Astrocyte of the cerebellum (primary cell): ENCODE data around the gene HFM1.

Experiments used
- DNase-seq: peaks from one replicate; pipeline ENCODE4 v3.0.0-alpha.2; 2011; ENCODE audit warnings: low read depth
- H3K4me3 ChIP-seq: 2 replicates; pipeline ENCODE4 v1.5.1; 2011; ENCODE audit warnings: mild to moderate bottlenecking, low read depth, low read length, moderate library complexity
- in situ Hi-C: cut with HindIII; loops from 2 replicates; pipeline ENCODE4 v1.10.0; 2017; ENCODE audit warnings: low sequenced_read_pairs
- TF ChIP-seq, protein P1 (sequence below): IDR thresholded peaks from 2 replicates; pipeline ENCODE4 v1.5.1; 2012; ENCODE audit warnings: low read length, low read depth, moderate library complexity, mild to moderate bottlenecking; ENCODE audit errors: missing control alignments

The HFM1 gene

DNA sequence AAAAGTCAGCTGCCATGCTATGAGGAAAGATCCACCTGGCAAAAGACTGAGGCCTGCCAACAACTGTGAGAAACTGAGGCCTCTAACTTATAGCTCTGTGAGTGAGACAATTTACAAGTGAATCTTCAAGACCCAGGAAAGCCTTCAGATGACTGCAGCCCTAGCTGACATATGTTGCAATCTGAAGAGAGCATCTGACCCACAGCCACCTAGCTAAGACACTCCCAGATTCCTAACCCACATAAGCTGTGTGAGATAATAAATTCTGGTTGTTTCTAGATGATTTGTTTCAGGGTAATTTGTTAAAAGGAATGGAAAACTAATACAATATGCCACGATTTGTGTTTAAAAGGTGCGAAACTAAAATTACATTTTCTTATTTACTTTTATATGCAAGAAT, 55.1 kb downstream of the HFM1 start:
- DNase-seq: no peak
- TF ChIP-seq, protein P1, sequence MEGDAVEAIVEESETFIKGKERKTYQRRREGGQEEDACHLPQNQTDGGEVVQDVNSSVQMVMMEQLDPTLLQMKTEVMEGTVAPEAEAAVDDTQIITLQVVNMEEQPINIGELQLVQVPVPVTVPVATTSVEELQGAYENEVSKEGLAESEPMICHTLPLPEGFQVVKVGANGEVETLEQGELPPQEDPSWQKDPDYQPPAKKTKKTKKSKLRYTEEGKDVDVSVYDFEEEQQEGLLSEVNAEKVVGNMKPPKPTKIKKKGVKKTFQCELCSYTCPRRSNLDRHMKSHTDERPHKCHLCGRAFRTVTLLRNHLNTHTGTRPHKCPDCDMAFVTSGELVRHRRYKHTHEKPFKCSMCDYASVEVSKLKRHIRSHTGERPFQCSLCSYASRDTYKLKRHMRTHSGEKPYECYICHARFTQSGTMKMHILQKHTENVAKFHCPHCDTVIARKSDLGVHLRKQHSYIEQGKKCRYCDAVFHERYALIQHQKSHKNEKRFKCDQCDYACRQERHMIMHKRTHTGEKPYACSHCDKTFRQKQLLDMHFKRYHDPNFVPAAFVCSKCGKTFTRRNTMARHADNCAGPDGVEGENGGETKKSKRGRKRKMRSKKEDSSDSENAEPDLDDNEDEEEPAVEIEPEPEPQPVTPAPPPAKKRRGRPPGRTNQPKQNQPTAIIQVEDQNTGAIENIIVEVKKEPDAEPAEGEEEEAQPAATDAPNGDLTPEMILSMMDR: no peak
- in situ Hi-C loops: no loop called here
- H3K4me3 ChIP-seq: no peak overlapping the region

- no peak overlapping the region for H3K4me3 ChIP-seq
- in situ Hi-C loops: no loop called here
- DNase-seq: no peak
- TF ChIP-seq, protein P1: no peak
These were observed 57.8 kb downstream of the HFM1 start for GRCh38 chr1:91346824-91347223.

DNA sequence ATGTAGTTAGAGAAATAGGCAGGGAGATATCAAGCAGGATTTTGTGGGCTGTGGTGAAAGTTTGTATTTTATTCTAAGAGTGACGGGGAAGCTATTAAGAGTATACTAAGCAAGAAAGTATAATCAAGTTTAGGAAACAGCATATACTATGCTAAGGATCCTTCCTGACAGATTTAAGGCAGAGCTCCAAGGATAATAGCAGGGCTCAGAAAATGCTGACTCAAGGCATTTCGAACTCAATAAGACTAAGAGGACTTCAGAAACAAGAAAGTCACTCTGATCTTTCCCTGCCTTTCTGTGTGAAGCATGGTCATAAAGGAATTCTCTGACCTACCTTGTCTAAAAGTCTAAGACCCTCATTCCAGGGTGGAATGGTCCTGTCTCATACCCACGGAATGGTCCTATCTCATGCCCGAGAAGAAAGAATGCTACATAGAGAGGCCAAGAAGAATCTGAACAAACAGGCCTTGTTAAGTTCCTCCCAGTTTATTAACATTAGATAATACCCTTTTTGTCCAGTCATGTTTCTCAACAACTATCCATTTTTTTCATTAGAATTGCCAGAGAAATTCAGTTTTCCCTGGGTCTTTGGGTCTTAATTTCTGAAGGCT, 59.1 kb downstream of the HFM1 start:
- TF ChIP-seq, protein P1: no peak
- DNase-seq: no peak
- no peak overlapping the region for H3K4me3 ChIP-seq
- in situ Hi-C loops: no loop called here

DNA sequence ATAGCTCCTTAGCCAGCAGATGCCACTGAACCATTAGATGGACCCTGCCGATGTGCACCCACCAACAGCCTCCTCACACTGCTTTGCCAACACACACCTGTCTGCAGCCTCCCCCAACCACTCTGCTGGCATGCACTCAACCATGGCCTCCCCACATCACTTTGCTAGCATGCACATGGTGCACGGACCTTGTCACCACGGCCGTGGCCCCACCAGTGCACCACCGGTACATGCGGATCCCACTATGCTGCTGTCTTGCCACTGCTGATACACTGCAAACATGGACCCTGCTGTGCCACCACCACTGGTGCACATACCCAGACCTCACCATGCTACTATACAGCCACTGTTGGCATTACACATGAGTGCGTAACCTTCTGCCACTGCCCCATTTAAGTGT, 66.1 kb downstream of the HFM1 start:
- in situ Hi-C loops: no loop called here
- TF ChIP-seq, protein P1: no peak
- H3K4me3 ChIP-seq: no peak overlapping the region
- DNase-seq: no peak

DNA sequence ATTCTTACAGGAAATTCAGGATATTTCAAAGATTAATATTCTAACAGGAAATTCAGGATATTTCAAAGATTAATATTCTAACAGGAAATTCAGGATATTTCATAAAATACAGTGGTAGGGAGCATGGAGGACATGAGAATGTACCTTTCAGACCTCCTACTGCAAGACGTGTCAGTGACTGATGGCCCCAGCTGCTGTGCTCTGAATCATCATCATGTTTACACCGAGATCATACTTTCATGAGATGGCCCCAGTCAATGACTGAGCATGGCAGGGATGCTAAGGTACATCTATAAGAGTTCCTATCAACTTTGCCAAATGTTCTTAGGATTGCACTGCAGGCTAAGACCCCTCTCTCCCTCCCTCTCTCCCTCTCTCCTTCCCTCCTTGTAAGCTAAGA, 69.0 kb downstream of the HFM1 start:
- in situ Hi-C loops: no loop called here
- DNase-seq: no peak
- TF ChIP-seq, protein P1: no peak
- H3K4me3 ChIP-seq: no peak overlapping the region

DNA sequence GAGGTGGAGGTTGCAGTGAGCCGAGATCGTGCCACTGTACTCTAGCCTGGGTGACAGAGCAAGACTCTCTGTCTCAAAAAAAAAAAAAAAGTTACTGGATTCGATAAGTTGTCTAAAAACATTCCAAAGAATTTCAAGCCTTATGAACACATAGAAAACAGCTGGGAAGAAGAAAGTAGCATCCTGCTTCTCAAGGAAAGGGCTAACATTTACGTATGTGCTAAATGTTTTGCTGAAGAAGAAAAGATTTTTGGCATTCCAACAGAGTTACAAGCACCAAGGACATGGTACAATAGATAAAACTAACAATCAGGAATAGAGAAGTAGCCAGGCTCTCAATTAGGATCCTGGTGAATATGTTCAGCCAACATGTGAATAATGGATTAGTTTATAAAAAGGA, 69.8 kb downstream of the HFM1 start:
- H3K4me3 ChIP-seq: no peak overlapping the region
- in situ Hi-C loops: no loop called here
- DNase-seq: no peak
- TF ChIP-seq, protein P1: no peak
